Parathyroid adenoma (tissue), 2 donors: ENCODE measurements around the gene SETD5.

Experiments
- H2AFZ ChIP-seq: fragments of 300-600 bp; sonication (generic); one replicate; pipeline ENCODE4 v1.7.0; 2017; ENCODE audit warnings: antibody characterized with exemption, mild to moderate bottlenecking
- H3K27ac ChIP-seq: fragments of 300-600 bp; sonication (generic); one replicate; pipeline ENCODE4 v1.7.0; 2017
- H3K27me3 ChIP-seq: fragments of 300-600 bp; sonication (generic); one replicate; pipeline ENCODE4 v1.7.0; 2017; ENCODE audit warnings: low read length; ENCODE audit not compliant: control insufficient read depth, insufficient read depth
- H3K36me3 ChIP-seq: fragments of 300-600 bp; sonication (generic); one replicate; pipeline ENCODE4 v1.7.0; 2017; ENCODE audit warnings: low read length; ENCODE audit not compliant: control insufficient read depth, insufficient read depth
- H3K4me1 ChIP-seq: fragments of 300-600 bp; sonication (generic); one replicate; pipeline ENCODE4 v1.7.0; 2017; ENCODE audit warnings: control low read depth
- H3K4me2 ChIP-seq: fragments of 300-600 bp; sonication (generic); one replicate; pipeline ENCODE4 v1.7.0; 2017; ENCODE audit warnings: low read length
- H3K4me3 ChIP-seq: fragments of 300-600 bp; sonication (generic); one replicate; pipeline ENCODE4 v1.7.0; 2017; ENCODE audit warnings: low read depth, low read length
- H3K79me2 ChIP-seq: fragments of 300-600 bp; sonication (generic); one replicate; pipeline ENCODE4 v1.7.0; 2017; ENCODE audit warnings: control low read depth
- H3K9ac ChIP-seq: fragments of 300-600 bp; sonication (generic); one replicate; pipeline ENCODE4 v1.7.0; 2017; ENCODE audit warnings: mild to moderate bottlenecking
- H3K9me3 ChIP-seq: fragments of 300-600 bp; sonication (generic); one replicate; pipeline ENCODE4 v1.7.0; 2017; ENCODE audit warnings: low read length; ENCODE audit not compliant: control insufficient read depth
- CTCF ChIP-seq: fragments of 300-600 bp; sonication (generic); IDR thresholded peaks from one replicate; pipeline ENCODE4 v1.7.0; 2017; ENCODE audit warnings: antibody characterized with exemption, mild to moderate bottlenecking
- donor health status: primary hyperparathyroidism.

Gene SETD5

GRCh38 chr3:9500108-9501050, 103.0 kb downstream of the SETD5 start:
- H3K79me2 ChIP-seq, result peaks cover 2% of the 10 kb centered on the region
- H3K4me3 ChIP-seq, result no peak overlapping the region
- no peaks in the 10 kb centered on the region for H3K27me3 ChIP-seq
- no peaks in the 10 kb centered on the region for H3K4me1 ChIP-seq
- H2AFZ ChIP-seq, result no peak overlapping the region
- H3K27ac ChIP-seq, result no peak overlapping the region
- TF ChIP-seq CTCF, result peak; percentile 55
- H3K9me3 ChIP-seq, result no peaks in the 10 kb centered on the region
- no peak overlapping the region for H3K9ac ChIP-seq
- H3K4me2 ChIP-seq, result no peak overlapping the region
- H3K36me3 ChIP-seq, result no peaks in the 10 kb centered on the region

GRCh38 chr3:9501226-9501625, 103.8 kb downstream of the SETD5 start:
- Histone ChIP-seq H3K27ac (no peak overlapping the region), H3K27me3 (no peaks in the 10 kb centered on the region)
- TF ChIP-seq CTCF, result no peak

GRCh38 chr3:9503283-9503682, 105.9 kb downstream of the SETD5 start:
- Histone ChIP-seq H3K4me1 (peaks cover 3% of the 10 kb centered on the region), H3K9ac (no peak overlapping the region), H3K9me3 (no peaks in the 10 kb centered on the region), H3K4me3 (no peak overlapping the region), H2AFZ (no peak overlapping the region), H3K79me2 (peaks cover 2% of the 10 kb centered on the region), H3K4me2 (no peak overlapping the region), H3K27me3 (no peaks in the 10 kb centered on the region), H3K36me3 (no peaks in the 10 kb centered on the region), H3K27ac (no peak overlapping the region)
- TF ChIP-seq CTCF, result peak; percentile 93

More at GRCh38 chr3:9501226-9501625, 103.8 kb downstream of the SETD5 start:
- Histone ChIP-seq H2AFZ (no peak overlapping the region), H3K4me2 (no peak overlapping the region), H3K36me3 (no peaks in the 10 kb centered on the region), H3K9ac (no peak overlapping the region), H3K79me2 (peaks cover 2% of the 10 kb centered on the region), H3K4me1 (no peaks in the 10 kb centered on the region), H3K9me3 (no peaks in the 10 kb centered on the region), H3K4me3 (no peak overlapping the region)

GRCh38 chr3:9507586-9508578, 110.5 kb downstream of the SETD5 start:
- H3K9me3 ChIP-seq, result no peaks in the 10 kb centered on the region
- H3K27ac ChIP-seq, result no peak overlapping the region
- peaks cover 3% of the 10 kb centered on the region for H3K4me1 ChIP-seq
- H3K4me3 ChIP-seq, result no peak overlapping the region
- no peak overlapping the region for H3K9ac ChIP-seq
- no peak for TF ChIP-seq CTCF
- H3K79me2 ChIP-seq, result peaks cover 2% of the 10 kb centered on the region
- no peak overlapping the region for H2AFZ ChIP-seq
- H3K4me2 ChIP-seq, result no peak overlapping the region
- no peaks in the 10 kb centered on the region for H3K36me3 ChIP-seq
- no peaks in the 10 kb centered on the region for H3K27me3 ChIP-seq
